SHP77 (cell line): Measurements from ENCODE around the gene C4A.
"Not testable (repeated sequence)": the region's sequence is repeated elsewhere in the genome, so short reads cannot be mapped to it uniquely, and the experiment has no call there.

Experiments
- DNase-seq, 2 experiments: peaks; one replicate each; lab custom pipeline; 2025; lab: John Stamatoyannopoulos, UW

C4A gene

GRCh38 chr6:32049736-32050135, 67.9 kb downstream of the C4A start:
- not testable (repeated sequence) for DNase-seq

GRCh38 chr6:32050562-32050961, 68.7 kb downstream of the C4A start:
- no peak for DNase-seq
